Mesenchymal stem cell (in vitro differentiated cells and primary cell): ENCODE results near the gene ZNF879.

Experiments used
- DNase-seq: peaks from one replicate; pipeline ENCODE4 v3.0.0-alpha.2; 2013
- H2AFZ ChIP-seq: one replicate; pipeline ENCODE4 v1.6.1; 2013; ENCODE audit warnings: low read depth, mild to moderate bottlenecking, control low read depth, inconsistent platforms, low read length, moderate library complexity
- H2AK5ac ChIP-seq: 2 replicates; pipeline ENCODE4 v1.6.1; 2013; ENCODE audit warnings: low read length, moderate library complexity, mild to moderate bottlenecking, inconsistent platforms; ENCODE audit not compliant: severe bottlenecking
- H2BK120ac ChIP-seq: one replicate; pipeline ENCODE4 v1.6.1; 2013; ENCODE audit warnings: low read depth, mild to moderate bottlenecking, inconsistent platforms, low read length, moderate library complexity
- H2BK12ac ChIP-seq, 2 experiments: one replicate each; pipeline ENCODE4 v1.6.1; 2013; ENCODE audit warnings: inconsistent platforms in 2 of 2, low read length in 2 of 2, mild to moderate bottlenecking in 2 of 2, moderate library complexity in 2 of 2, control low read depth in 1 of 2
- H2BK15ac ChIP-seq: one replicate; pipeline ENCODE4 v1.6.1; 2013; ENCODE audit warnings: mild to moderate bottlenecking, low read depth, inconsistent platforms; ENCODE audit not compliant: poor library complexity, severe bottlenecking
- H2BK5ac ChIP-seq: 2 replicates; pipeline ENCODE4 v1.6.1; 2013; ENCODE audit warnings: low read depth, mild to moderate bottlenecking, low read length, control low read depth, inconsistent platforms; ENCODE audit not compliant: poor library complexity, severe bottlenecking
- H3K14ac ChIP-seq, 2 experiments: one replicate each; pipeline ENCODE4 v1.6.1; 2013; ENCODE audit warnings: inconsistent platforms in 2 of 2, low read length in 2 of 2, control low read depth in 1 of 2, mild to moderate bottlenecking in 1 of 2, moderate library complexity in 1 of 2
- H3K18ac ChIP-seq, 2 experiments: one replicate each; pipeline ENCODE4 v1.6.1; 2013; ENCODE audit warnings: inconsistent platforms in 2 of 2, low read length in 2 of 2, control low read depth in 1 of 2, low read depth in 1 of 2, mild to moderate bottlenecking in 1 of 2
- H3K23ac ChIP-seq, 2 experiments: one replicate each; pipeline ENCODE4 v1.6.1; 2013; ENCODE audit warnings: inconsistent platforms in 2 of 2, low read length in 2 of 2, mild to moderate bottlenecking in 2 of 2, moderate library complexity in 2 of 2, control low read depth in 1 of 2
- H3K27ac ChIP-seq: 2 replicates; pipeline ENCODE4 v1.5.1; 2013; ENCODE audit warnings: mild to moderate bottlenecking, moderate library complexity, low read length, control low read depth, inconsistent platforms; ENCODE audit not compliant: poor library complexity, severe bottlenecking
- H3K27me3 ChIP-seq, 2 experiments: 2 replicates each; pipeline versions ENCODE4 v1.6.1 to v1.7.0; 2013; ENCODE audit warnings: low read length in 2 of 2, mild to moderate bottlenecking in 2 of 2, moderate library complexity in 2 of 2, control low read depth in 1 of 2, inconsistent platforms in 1 of 2; ENCODE audit not compliant: control insufficient read depth in 1 of 2, insufficient read depth in 1 of 2
- H3K36me3 ChIP-seq, 2 experiments: 2 replicates each; pipeline versions ENCODE4 v1.6.1 to v1.7.0; 2013; ENCODE audit warnings: low read length in 2 of 2, control low read depth in 1 of 2, inconsistent platforms in 1 of 2, low read depth in 1 of 2, mild to moderate bottlenecking in 1 of 2; ENCODE audit not compliant: insufficient read depth in 2 of 2, control insufficient read depth in 1 of 2
- H3K4ac ChIP-seq, 2 experiments: one replicate each; pipeline ENCODE4 v1.6.1; 2013; ENCODE audit warnings: inconsistent platforms in 2 of 2, low read length in 2 of 2, mild to moderate bottlenecking in 2 of 2, moderate library complexity in 2 of 2, control low read depth in 1 of 2, low read depth in 1 of 2
- H3K4me1 ChIP-seq: 2 replicates; pipeline ENCODE4 v1.6.1; 2013; ENCODE audit warnings: low read depth, low read length, control low read depth; ENCODE audit not compliant: control insufficient read depth, insufficient read depth
- H3K4me2 ChIP-seq: 2 replicates; pipeline ENCODE4 v1.6.1; 2013; ENCODE audit warnings: low read length, mild to moderate bottlenecking, inconsistent platforms; ENCODE audit not compliant: poor library complexity, severe bottlenecking
- H3K4me3 ChIP-seq, 2 experiments: 2 replicates each; pipeline versions ENCODE4 v1.5.1 to v1.7.0; 2013; ENCODE audit warnings: low read length in 2 of 2, mild to moderate bottlenecking in 2 of 2, control low read depth in 1 of 2, low read depth in 1 of 2; ENCODE audit not compliant: insufficient read depth in 1 of 2
- H3K79me1 ChIP-seq: replicated peaks from 2 replicates; pipeline ENCODE4 v1.6.1; 2013; ENCODE audit warnings: mild to moderate bottlenecking, control low read depth, low read length, inconsistent platforms; ENCODE audit not compliant: poor library complexity, severe bottlenecking
- H3K9ac ChIP-seq: 2 replicates; pipeline ENCODE4 v1.7.0; 2013; ENCODE audit warnings: mild to moderate bottlenecking, low read length, moderate library complexity
- H3K9me3 ChIP-seq: 2 replicates; pipeline ENCODE4 v1.7.0; 2013; ENCODE audit warnings: mild to moderate bottlenecking, low read length; ENCODE audit not compliant: control insufficient read depth
- H4K8ac ChIP-seq: one replicate; pipeline ENCODE4 v1.6.1; 2013; ENCODE audit warnings: inconsistent platforms, mild to moderate bottlenecking, low read length, moderate library complexity
- H4K91ac ChIP-seq: one replicate; pipeline ENCODE4 v1.6.1; 2013; ENCODE audit warnings: mild to moderate bottlenecking, low read length, inconsistent platforms
- WGBS: methylation state at CpG from one replicate; pipeline ENCODE4 v1.1.7; 2013; ENCODE audit warnings: mixed read lengths; 5-methylcytosine and 5-hydroxymethylcytosine counted together

Gene ZNF879

GRCh38 chr5:178984145-178985072 lies 39.2 kb upstream of the ZNF879 start:
- H2AK5ac ChIP-seq, result no peak overlapping the region
- no peak overlapping the region for H3K4ac ChIP-seq
- no peak for DNase-seq
- H4K8ac ChIP-seq, result no peak overlapping the region
- no peaks in the 10 kb centered on the region for H3K36me3 ChIP-seq
- peak overlapping the region in 1 of 2 experiments; percentile 6 for H3K14ac ChIP-seq
- H3K79me1 ChIP-seq, result no peaks in the 10 kb centered on the region
- no peak overlapping the region for H3K23ac ChIP-seq
- H3K9ac ChIP-seq, result no peak overlapping the region
- H2AFZ ChIP-seq, result no peak overlapping the region
- H3K27me3 ChIP-seq, result no peaks in the 10 kb centered on the region
- no peak overlapping the region for H2BK120ac ChIP-seq
- no peak overlapping the region for H2BK5ac ChIP-seq
- no peak overlapping the region for H2BK15ac ChIP-seq
- no peak overlapping the region for H2BK12ac ChIP-seq
- H3K4me1 ChIP-seq, result no peaks in the 10 kb centered on the region
- no peak overlapping the region for H3K18ac ChIP-seq
- H4K91ac ChIP-seq, result no peak overlapping the region
- WGBS, result 86% methylated on average over 37 of the region's 37 CpGs
- H3K27ac ChIP-seq, result no peak overlapping the region
- no peak overlapping the region for H3K4me2 ChIP-seq
- no peak overlapping the region for H3K4me3 ChIP-seq
- peaks cover 38% of the 10 kb centered on the region for H3K9me3 ChIP-seq

- no peak overlapping the region for H3K9ac ChIP-seq
- no peaks in the 10 kb centered on the region for H3K4me1 ChIP-seq
- H3K27me3 ChIP-seq, result no peaks in the 10 kb centered on the region
- H3K4ac ChIP-seq, result no peak overlapping the region
- no peaks in the 10 kb centered on the region for H3K79me1 ChIP-seq
- peaks cover 34% of the 10 kb centered on the region for H3K9me3 ChIP-seq
- no peak overlapping the region for H2BK120ac ChIP-seq
- no peak overlapping the region for H3K4me2 ChIP-seq
- WGBS, result 93% methylated on average over 41 of the region's 43 CpGs
- no peak overlapping the region for H2BK5ac ChIP-seq
- H2AFZ ChIP-seq, result no peak overlapping the region
- H3K4me3 ChIP-seq, result no peak overlapping the region
- no peak overlapping the region for H2BK15ac ChIP-seq
- H3K36me3 ChIP-seq, result no peaks in the 10 kb centered on the region
- H2AK5ac ChIP-seq, result no peak overlapping the region
- H3K18ac ChIP-seq, result no peak overlapping the region
- H3K27ac ChIP-seq, result no peak overlapping the region
- no peak overlapping the region for H4K8ac ChIP-seq
- no peak for DNase-seq
- H4K91ac ChIP-seq, result no peak overlapping the region
- H2BK12ac ChIP-seq, result no peak overlapping the region
- no peak overlapping the region for H3K14ac ChIP-seq
- H3K23ac ChIP-seq, result no peak overlapping the region
Observed at GRCh38 chr5:178986326-178986960, 37.2 kb upstream of the ZNF879 start.

GRCh38 chr5:178988436-178989220 lies 35.0 kb upstream of the ZNF879 start:
- Histone ChIP-seq H3K18ac (no peak overlapping the region), H2BK12ac (no peak overlapping the region), H3K9me3 (peaks cover 29% of the 10 kb centered on the region), H4K91ac (no peak overlapping the region), H2BK120ac (no peak overlapping the region), H3K27me3 (peaks cover 0 to 13% of the 10 kb centered on the region in 2 experiments), H3K4me1 (no peaks in the 10 kb centered on the region), H2AK5ac (no peak overlapping the region), H3K79me1 (no peaks in the 10 kb centered on the region), H2BK15ac (no peak overlapping the region), H3K4ac (no peak overlapping the region), H3K23ac (no peak overlapping the region), H3K4me2 (no peak overlapping the region), H3K4me3 (no peak overlapping the region), H4K8ac (no peak overlapping the region), H2AFZ (no peak overlapping the region), H3K9ac (no peak overlapping the region), H3K36me3 (no peaks in the 10 kb centered on the region), H2BK5ac (no peak overlapping the region), H3K27ac (no peak overlapping the region), H3K14ac (no peak overlapping the region)
- 83% methylated on average over 26 of the region's 27 CpGs for WGBS
- no peak for DNase-seq

- Histone ChIP-seq H3K14ac (no peak overlapping the region), H4K8ac (no peak overlapping the region), H2BK12ac (no peak overlapping the region), H3K27me3 (peaks cover 0 to 18% of the 10 kb centered on the region in 2 experiments), H3K79me1 (no peaks in the 10 kb centered on the region), H2AK5ac (no peak overlapping the region), H3K36me3 (no peaks in the 10 kb centered on the region), H3K9me3 (peaks cover 29% of the 10 kb centered on the region), H3K4me3 (no peak overlapping the region), H3K9ac (no peak overlapping the region), H2AFZ (no peak overlapping the region), H4K91ac (no peak overlapping the region), H2BK120ac (no peak overlapping the region), H3K4ac (no peak overlapping the region), H3K18ac (no peak overlapping the region), H2BK15ac (no peak overlapping the region), H3K4me1 (no peaks in the 10 kb centered on the region), H3K27ac (no peak overlapping the region), H2BK5ac (no peak overlapping the region), H3K23ac (no peak overlapping the region), H3K4me2 (no peak overlapping the region)
- 72% methylated on average over 7 of the region's 7 CpGs for WGBS
- no peak for DNase-seq
Observed at GRCh38 chr5:178989311-178989710, 34.3 kb upstream of the ZNF879 start.
